Omental fat pad (tissue), 4 donors: ENCODE results near the gene GRM4. TPM values are rescaled to one million over a fixed set of nuclear protein-coding genes. Genes with fewer than 3 reads are reported as not detected.

Source experiments
- ATAC-seq: fragments of 150-250 bp; one replicate; pipeline ENCODE4 v1.9.1; 2016; ENCODE audit warnings: mild to moderate bottlenecking, moderate library complexity; ENCODE audit not compliant: low FRiP score
- DNase-seq: peaks from one replicate; pipeline ENCODE4 v3.0.0-alpha.2; 2019; ENCODE audit warnings: low spot score
- CTCF ChIP-seq, 3 donors: fragments of 450-650 bp; IDR thresholded peaks; one replicate each; pipeline ENCODE4 v1.5.1; 2016 to 2017; ENCODE audit warnings: antibody characterized with exemption in 3 of 3, mild to moderate bottlenecking in 3 of 3, moderate library complexity in 2 of 3
- total RNA-seq, 4 donors: library from RNA; depleted of rRNA; stranded (reverse); fragments of >200 nt; gene quantifications; one replicate each; pipeline ENCODE4 v1.1.0, GENCODE V29; 2016

Gene GRM4
- total RNA-seq, 4 donors from 2014 or later, result 0.60 TPM; not detected in 3

- ATAC-seq, result no peak
- TF ChIP-seq CTCF (IDR thresholded peaks at IDR 0.05), result no peak
Observed at GRCh38 chr6:34104186-34104585, 41.7 kb downstream of the GRM4 start.

GRCh38 chr6:34103321-34103720, 42.6 kb downstream of the GRM4 start:
- no peak for ATAC-seq
- TF ChIP-seq CTCF (IDR thresholded peaks at IDR 0.05), result no peak
- no peak for DNase-seq

More at GRCh38 chr6:34104186-34104585, 41.7 kb downstream of the GRM4 start:
- no peak for DNase-seq

- DNase-seq (no peak), ATAC-seq (no peak)
- TF ChIP-seq CTCF (IDR thresholded peaks at IDR 0.05), result no peak
Observed at GRCh38 chr6:34102696-34103095, 43.2 kb downstream of the GRM4 start.

- ATAC-seq (no peak), DNase-seq (no peak)
- TF ChIP-seq CTCF (IDR thresholded peaks at IDR 0.05), result no peak
Observed at GRCh38 chr6:34102099-34102656, 43.7 kb downstream of the GRM4 start.

DNA sequence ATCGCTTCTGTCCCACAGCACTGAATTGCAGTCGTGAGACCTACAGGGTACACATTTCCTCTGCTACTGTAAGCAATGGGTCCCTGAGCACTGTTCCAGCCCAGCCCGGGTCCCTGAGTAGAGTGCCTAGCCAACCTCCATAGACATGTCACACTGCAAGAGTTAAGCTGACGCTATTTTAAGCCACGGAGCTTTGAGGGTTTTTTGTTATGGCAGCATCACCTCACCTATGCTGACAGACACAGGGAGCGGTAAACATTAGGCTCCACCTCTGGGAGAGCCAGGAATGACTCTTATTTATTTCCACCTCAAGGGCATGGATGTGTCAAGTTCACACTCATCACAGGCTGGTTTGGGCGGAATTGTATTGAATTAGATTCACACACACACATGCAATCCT, 45.1 kb downstream of the GRM4 start:
- ATAC-seq (no peak), DNase-seq (no peak)
- no peak for TF ChIP-seq CTCF (IDR thresholded peaks at IDR 0.05)

DNA sequence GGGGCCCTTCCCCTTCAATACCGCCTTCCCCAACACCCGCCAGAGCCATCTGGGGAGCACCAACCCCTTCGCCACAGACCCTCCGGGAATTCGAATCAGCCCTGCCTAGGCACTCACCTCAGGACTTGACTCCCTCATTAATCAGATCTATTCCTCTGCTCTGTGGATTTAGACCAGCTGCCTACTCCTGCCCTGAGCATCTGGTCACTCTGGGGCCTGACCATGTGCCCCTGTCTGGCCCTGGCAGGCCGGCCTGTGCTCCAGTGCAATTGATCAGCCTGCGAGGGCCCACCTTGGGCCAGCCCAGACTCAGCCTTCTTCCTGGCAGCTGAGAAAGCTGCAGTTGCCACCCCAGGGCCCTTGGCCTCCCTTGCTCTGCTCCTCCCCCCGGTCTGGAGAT, 46.0 kb downstream of the GRM4 start:
- ATAC-seq (no peak), DNase-seq (no peak)
- no peak for TF ChIP-seq CTCF (IDR thresholded peaks at IDR 0.05)

- no peak for ATAC-seq
Observed at GRCh38 chr6:34098045-34098936, 47.6 kb downstream of the GRM4 start.

More at GRCh38 chr6:34098045-34098936, 47.6 kb downstream of the GRM4 start:
- TF ChIP-seq CTCF (IDR thresholded peaks at IDR 0.05), result no peak
- no peak for DNase-seq
